Fibroblast of lung (primary cell): ENCODE data around the gene STAT5A.

Experiments
- EZH2 ChIP-seq: IDR thresholded peaks from 2 replicates; pipeline ENCODE4 v1.5.1; 2012; ENCODE audit warnings: low read length, control low read depth, mild to moderate bottlenecking; ENCODE audit errors: missing control alignments
- TF ChIP-seq, protein P1 (sequence below), 2 donors: IDR thresholded peaks in 1 of 2; conservative IDR thresholded peaks in 1 of 2; 1 replicate in 1 of 2; 2 replicates in 1 of 2; pipeline ENCODE4 v1.5.1; 2011 to 2012; ENCODE audit warnings: low read length in 2 of 2, control low read depth in 1 of 2, inconsistent platforms in 1 of 2, low read depth in 1 of 2, mild to moderate bottlenecking in 1 of 2

GRCh38 chr17:42359133-42359532, 70.8 kb downstream of the STAT5A start:
- TF ChIP-seq, protein P1, sequence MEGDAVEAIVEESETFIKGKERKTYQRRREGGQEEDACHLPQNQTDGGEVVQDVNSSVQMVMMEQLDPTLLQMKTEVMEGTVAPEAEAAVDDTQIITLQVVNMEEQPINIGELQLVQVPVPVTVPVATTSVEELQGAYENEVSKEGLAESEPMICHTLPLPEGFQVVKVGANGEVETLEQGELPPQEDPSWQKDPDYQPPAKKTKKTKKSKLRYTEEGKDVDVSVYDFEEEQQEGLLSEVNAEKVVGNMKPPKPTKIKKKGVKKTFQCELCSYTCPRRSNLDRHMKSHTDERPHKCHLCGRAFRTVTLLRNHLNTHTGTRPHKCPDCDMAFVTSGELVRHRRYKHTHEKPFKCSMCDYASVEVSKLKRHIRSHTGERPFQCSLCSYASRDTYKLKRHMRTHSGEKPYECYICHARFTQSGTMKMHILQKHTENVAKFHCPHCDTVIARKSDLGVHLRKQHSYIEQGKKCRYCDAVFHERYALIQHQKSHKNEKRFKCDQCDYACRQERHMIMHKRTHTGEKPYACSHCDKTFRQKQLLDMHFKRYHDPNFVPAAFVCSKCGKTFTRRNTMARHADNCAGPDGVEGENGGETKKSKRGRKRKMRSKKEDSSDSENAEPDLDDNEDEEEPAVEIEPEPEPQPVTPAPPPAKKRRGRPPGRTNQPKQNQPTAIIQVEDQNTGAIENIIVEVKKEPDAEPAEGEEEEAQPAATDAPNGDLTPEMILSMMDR (conservative IDR thresholded peaks at IDR 0.05 in 1 of 2, IDR thresholded peaks at IDR 0.05 in 1 of 2; ENCODE audit: low read depth in 1 of 2, low read length in 2 of 2) = no peak
- TF ChIP-seq EZH2 = no peak
